Mesodermal cell (in vitro differentiated cells): ENCODE measurements around the gene RBM10.
A peak's percentile ranks its signal among the peaks of the same experiment; 100 is the strongest.
"Not testable (repeated sequence)": the region's sequence is repeated elsewhere in the genome, so short reads cannot be mapped to it uniquely, and the experiment has no call there.

ENCODE experiments used
- H3K27ac ChIP-seq: 2 replicates; pipeline ENCODE4 v1.7.0; 2013; ENCODE audit warnings: mild to moderate bottlenecking, low read depth, low read length, moderate library complexity; ENCODE audit not compliant: severe bottlenecking
- H3K36me3 ChIP-seq: 2 replicates; pipeline ENCODE4 v1.7.1; 2013; ENCODE audit warnings: mild to moderate bottlenecking, low read length, moderate library complexity; ENCODE audit not compliant: control insufficient read depth, insufficient read depth
- H3K4me1 ChIP-seq: one replicate; pipeline ENCODE4 v1.7.1; 2013; ENCODE audit warnings: mild to moderate bottlenecking, low read length; ENCODE audit not compliant: insufficient read depth, control insufficient read depth, poor library complexity, severe bottlenecking
- H3K4me3 ChIP-seq: 2 replicates; pipeline ENCODE4 v1.7.0; 2013; ENCODE audit warnings: low read length, control low read depth, mild to moderate bottlenecking; ENCODE audit not compliant: insufficient read depth, poor library complexity, severe bottlenecking; ENCODE audit errors: extremely low read depth
- H3K9me3 ChIP-seq: 2 replicates; pipeline ENCODE4 v1.7.1; 2013; ENCODE audit warnings: mild to moderate bottlenecking, low read length, moderate library complexity; ENCODE audit not compliant: control insufficient read depth
- WGBS, 2 experiments: methylation state at CpG; one replicate each; pipeline ENCODE4 v1.1.5; 2013; ENCODE audit warnings: missing lambda C conversion rate in 2 of 2; ENCODE audit not compliant: insufficient coverage in 2 of 2; 5-methylcytosine and 5-hydroxymethylcytosine counted together

The RBM10 gene

DNA sequence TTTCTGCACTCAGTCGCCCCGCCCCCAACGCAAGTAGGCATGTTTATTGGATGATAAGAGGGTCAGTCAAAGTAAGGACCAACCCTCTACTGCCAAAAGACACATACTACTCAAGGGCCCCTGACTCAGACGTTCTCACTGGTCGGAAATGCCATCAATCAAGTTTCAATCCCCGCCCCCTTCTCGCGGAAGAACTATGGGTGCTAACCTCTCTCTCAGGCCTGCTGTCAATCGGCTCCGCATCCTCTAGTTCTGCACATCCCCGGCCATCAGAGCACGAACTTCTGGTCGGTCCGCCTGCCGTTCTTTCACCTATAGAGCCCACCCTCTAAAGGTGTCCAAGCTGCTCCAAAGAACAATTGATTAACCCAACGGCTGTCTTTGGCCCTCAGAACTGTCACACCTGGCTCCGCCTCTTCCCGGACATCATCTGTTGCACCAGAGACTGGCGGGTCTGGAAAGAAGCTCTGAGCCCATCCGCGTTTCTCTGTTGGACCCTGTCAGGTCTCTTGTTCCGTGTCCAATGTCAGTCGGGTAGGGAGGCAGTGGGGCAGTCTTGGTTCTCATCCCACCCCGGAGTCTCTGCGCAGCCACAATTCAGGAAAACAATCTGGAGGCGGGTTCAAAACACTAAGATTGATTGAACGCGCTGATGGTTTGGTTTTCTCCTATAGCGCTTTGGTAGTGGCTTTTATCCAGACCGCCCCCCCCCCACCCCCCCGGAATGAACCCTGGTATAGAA is 15.7 kb upstream of the RBM10 start:
- WGBS, 2 experiments, result 1 to 5% methylated on average over 8 to 12 of the region's 31 CpGs

DNA sequence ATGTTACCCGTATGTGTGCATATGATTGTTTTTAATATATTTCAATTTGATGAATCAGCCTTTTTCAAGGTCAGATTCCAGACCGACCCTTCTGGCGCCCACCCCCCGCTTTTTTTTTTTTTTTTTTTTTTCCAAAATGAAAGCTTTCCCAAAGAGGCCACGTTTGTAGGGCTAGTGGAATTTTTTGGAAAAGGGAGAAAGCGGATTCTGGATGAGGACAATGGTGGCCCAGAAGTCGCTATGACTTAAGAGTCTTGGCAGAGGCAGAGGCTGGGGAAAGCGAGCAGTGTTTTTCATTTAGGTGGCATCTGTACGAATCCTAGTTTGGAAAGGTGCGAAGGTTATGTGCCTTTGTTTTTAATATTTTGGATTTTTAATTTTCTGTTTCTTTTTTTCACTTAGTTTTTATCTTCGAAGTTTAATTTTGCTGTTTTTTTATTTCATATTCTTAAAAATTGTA is 15.1 kb upstream of the RBM10 start:
- Histone ChIP-seq H3K4me1 (no peaks in the 10 kb centered on the region), H3K27ac (no peak overlapping the region), H3K9me3 (no peaks in the 10 kb centered on the region), H3K4me3 (peak overlapping the region; percentile 49), H3K36me3 (no peaks in the 10 kb centered on the region)
- WGBS, 2 experiments, result 26 to 56% methylated on average over 3 of the region's 11 CpGs

More for the DNA sequence above, 15.7 kb upstream of the RBM10 start:
- Histone ChIP-seq H3K36me3 (no peaks in the 10 kb centered on the region), H3K4me3 (peak overlapping the region; percentile 49), H3K4me1 (no peaks in the 10 kb centered on the region), H3K9me3 (no peaks in the 10 kb centered on the region), H3K27ac (peak overlapping the region; percentile 45)

DNA sequence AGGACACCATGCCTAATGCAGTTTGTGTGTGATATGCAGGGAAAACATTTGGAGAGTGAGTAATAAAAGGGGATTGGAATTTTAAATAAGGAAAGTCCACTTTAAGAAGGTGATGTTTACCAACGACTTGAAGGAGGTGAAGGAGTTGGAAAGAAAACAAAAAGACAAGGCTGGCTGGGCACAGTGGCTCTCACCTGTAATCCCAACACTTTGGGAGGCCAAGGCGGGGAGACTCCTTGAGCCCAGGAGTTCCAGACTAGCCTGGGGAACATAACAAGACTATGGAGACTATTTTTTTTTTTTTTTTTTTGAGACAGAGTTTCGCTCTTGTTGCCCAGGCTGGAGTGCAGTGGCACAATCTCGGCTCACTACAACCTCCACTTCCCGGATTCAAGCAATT is 11.5 kb upstream of the RBM10 start:
- Histone ChIP-seq H3K36me3 (no peaks in the 10 kb centered on the region), H3K27ac (no peak overlapping the region), H3K4me3 (no peak overlapping the region), H3K9me3 (no peaks in the 10 kb centered on the region), H3K4me1 (no peaks in the 10 kb centered on the region)
- WGBS, 2 experiments, result 67% methylated on average over 1 of the region's 5 CpGs; no CpG with 5 or more reads in 1 of the 2 experiments

DNA sequence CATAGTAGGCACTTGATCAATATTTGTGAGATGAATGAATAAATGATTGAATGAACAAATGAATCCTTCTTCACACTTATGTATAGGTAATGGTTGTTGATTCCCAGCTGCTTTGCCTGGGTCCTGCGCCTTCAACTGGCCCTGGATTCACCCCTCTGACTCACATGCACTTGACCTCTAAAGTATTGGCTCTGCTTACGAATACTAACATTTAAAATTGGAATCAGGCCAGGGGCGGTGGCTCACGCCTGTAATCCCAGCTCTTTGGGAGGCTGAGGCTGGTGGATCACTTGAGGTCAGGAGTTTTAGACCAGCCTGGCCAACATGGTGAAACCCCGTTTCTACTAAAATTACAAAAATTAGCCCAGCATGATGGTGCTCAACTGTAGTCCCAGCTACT is 9.4 kb upstream of the RBM10 start:
- not testable (repeated sequence) for H3K9me3 ChIP-seq, H3K4me3 ChIP-seq, H3K4me1 ChIP-seq, H3K27ac ChIP-seq, H3K36me3 ChIP-seq
- 83 to 96% methylated on average over 3 to 4 of the region's 5 CpGs for WGBS, 2 experiments

DNA sequence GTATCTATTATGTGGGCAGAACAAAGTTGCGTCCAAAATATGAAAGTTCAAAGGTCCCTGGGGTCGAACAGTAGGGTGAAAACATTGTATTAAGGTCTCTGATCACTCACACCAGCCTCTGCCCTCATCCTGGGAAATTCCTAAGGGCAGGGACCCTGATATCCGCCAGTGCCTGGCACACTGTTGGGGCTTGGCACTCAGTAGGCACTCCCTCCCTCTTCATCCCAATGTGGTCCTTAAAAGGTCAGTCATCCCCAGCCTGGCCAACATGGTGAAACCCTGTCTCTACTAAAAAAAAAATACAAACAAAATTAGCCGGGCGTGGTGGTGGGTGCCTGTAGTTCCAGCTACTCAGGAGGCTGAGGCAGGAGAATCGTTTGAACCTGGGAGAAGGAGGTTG is 6.8 kb upstream of the RBM10 start:
- Histone ChIP-seq H3K4me3 (no peak overlapping the region), H3K4me1 (no peaks in the 10 kb centered on the region), H3K27ac (no peak overlapping the region), H3K9me3 (no peaks in the 10 kb centered on the region), H3K36me3 (peaks cover 13% of the 10 kb centered on the region)
- 80 to 100% methylated on average over 1 of the region's 6 CpGs for WGBS, 2 experiments

DNA sequence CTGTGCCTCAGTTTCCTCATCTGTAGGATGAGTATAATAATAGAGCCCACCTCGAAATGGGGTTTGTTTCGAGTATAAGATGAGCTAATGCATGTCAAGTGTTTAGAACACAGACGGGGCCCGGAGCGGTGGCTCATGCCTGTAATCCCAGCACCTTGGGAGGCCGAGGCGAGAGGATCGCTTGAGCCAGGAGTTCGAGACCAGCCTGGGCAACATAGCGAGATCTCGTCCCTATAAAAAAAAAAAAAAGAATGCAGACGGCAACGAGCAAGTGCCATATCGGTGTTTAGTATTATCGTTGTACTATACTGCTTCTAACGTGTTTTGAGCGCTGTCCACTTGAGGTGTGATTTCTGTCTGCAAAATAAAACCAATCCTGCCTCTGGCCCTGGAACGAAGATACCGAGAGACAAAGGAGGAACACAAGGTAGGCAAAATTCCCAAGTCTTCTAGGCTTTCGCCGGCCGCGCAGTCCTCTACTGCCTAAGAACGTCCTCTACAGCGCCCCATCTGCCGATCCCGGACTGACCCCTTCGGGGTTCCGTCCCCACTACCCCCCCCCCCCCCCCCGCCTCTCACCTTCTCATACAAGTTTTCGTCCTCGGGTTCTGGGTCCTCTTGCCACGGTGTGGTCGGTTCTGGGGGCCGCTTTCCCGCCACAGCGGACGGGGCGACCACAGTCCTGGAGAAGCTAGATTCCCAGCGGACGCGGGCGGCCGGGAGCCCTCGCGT is 961 bp upstream of the RBM10 start:
- H3K27ac ChIP-seq, result peak overlapping the region; percentile 95
- peaks cover 21% of the 10 kb centered on the region for H3K36me3 ChIP-seq
- 0 to 23% methylated on average over 5 to 8 of the region's 46 CpGs for WGBS, 2 experiments
- H3K4me1 ChIP-seq, result no peaks in the 10 kb centered on the region
- H3K9me3 ChIP-seq, result no peaks in the 10 kb centered on the region
- peak overlapping the region; percentile 60 for H3K4me3 ChIP-seq

DNA sequence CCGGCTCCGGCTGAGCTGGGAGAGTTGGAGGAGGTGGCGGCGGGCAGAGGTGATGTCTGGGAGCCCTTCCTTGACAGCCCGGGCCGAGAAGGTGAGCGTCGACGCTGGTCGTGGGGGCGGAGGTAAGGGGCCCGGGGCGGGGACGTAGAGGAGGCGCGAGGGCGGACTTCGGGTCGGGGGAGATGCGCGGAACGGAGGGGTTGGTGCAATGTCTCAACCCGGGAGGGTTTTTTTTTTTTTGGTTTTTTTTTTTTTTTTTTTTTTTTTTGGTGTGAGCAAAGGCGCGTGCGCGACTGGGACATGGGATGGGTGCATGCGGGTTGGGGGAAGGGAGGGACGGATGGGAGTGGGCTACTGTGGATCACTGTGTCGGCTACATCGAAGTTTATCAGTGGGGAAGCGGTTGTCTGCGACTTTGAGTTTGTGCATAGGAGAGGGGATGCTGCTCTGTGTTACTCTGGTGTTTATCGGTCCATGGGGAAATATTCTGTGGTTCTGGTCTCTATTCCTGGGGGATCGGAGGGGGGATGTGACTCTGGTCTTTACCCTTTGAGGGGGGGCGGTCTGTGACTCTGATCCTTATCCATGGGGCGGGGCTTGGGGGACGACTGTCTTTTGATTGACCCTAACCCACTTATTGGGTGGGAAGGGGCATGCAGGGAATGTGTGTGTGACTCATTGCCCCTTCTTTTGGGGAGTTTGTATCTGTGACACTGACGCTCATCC is 537 bp downstream of the RBM10 start:
- peaks cover 29% of the 10 kb centered on the region for H3K36me3 ChIP-seq
- peak overlapping the region; percentile 95 for H3K27ac ChIP-seq
- no peaks in the 10 kb centered on the region for H3K9me3 ChIP-seq
- peak overlapping the region; percentile 60 for H3K4me3 ChIP-seq
- no peaks in the 10 kb centered on the region for H3K4me1 ChIP-seq
- WGBS, 2 experiments, result 0% methylated on average over 8 of the region's 39 CpGs; no CpG with 5 or more reads in 1 of the 2 experiments

DNA sequence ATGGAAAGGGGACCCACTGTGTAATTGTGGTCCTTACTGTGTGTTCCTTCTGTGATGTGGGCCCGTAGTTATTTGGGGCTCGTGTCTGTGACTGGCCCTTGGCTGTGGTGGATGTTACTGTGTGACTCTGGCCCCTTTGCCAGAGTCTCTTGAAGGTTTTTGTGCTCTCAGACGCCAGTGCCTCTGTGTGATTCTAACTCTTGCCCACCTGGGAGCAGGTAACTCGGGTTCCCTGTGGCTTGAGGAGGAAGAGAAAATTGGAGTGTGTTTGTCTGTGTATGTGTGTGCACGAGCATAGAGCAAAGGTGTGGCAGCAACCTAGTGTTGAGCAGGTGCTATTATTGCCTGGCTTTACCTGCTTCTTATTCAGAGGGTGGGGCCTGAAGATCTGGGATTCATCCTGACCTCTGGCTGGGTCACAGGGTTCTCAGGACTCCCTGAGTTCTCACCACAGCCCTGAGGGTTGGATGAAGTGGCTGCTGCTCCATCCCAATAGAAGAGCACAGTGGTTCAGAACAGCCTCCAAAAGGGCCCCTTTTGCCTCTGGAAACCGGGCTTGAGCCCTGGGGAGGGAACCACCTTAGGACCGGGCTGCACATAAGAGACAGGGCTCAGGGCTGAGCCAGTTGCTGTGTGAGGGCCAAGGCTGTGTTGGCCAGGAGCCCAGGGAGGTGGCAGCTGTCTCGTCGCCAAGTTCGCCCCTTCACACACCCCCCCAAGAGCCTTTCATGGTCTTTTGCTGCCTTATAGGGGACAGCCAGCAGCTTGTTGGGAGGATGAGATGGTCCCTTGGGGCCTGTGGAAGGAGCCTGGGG is 1.3 kb downstream of the RBM10 start:
- WGBS, 2 experiments, result 20 to 29% methylated on average over 1 of the region's 10 CpGs
- no peaks in the 10 kb centered on the region for H3K9me3 ChIP-seq
- peak overlapping the region; percentile 60 for H3K4me3 ChIP-seq
- no peak overlapping the region for H3K27ac ChIP-seq
- no peaks in the 10 kb centered on the region for H3K4me1 ChIP-seq
- H3K36me3 ChIP-seq, result peaks cover 33% of the 10 kb centered on the region

DNA sequence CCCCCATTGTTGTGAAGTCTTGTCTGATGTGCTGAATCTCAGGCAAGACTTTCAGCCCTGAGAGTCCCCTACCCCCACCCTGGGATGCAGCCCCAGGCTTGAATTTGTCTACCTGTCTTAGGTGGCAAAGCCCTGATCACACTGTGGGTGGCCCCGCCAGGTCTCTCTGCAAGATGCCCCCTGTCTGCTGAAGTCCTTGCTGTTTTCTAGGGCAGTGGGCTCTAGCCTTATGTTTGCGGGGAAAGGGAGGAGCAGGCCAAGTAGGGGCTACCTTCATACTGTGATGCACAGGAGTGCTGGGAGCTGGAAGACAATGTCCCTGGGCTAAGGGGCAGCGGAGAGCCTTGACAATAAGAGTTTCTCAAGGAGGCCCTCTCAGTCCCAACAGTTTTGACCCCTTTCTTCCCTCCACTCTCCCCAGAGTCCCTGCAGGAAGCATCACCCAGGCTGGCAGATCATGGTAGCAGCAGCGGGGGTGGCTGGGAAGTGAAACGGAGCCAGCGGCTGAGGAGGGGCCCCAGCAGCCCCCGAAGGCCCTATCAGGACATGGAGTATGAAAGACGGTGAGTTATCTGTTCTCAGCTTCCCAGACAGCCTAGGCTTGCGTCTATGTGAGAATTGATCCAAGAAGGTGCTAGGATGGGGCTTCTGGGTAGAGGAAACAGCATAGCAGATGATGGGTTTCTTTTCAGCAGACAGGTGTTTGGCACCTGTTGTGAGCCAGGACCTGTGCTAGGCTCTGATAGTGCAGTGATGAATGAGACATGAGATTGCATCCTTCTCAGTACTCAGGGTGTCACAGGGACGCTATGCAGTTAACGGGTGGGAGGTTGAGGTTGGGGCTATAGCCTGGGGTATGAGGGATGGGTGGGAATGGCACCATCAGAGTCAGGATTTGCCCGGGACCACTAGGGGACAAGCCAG is 2.2 kb downstream of the RBM10 start:
- Histone ChIP-seq H3K9me3 (no peaks in the 10 kb centered on the region), H3K36me3 (peaks cover 31% of the 10 kb centered on the region), H3K27ac (no peak overlapping the region), H3K4me1 (no peaks in the 10 kb centered on the region), H3K4me3 (peak overlapping the region; percentile 60)
- 88 to 91% methylated on average over 4 of the region's 12 CpGs for WGBS, 2 experiments
